HG02678 (cell line): Measurements from ENCODE around the gene BCOR.

Source experiments
- ATAC-seq: cut with Tn5 transposase; IDR thresholded peaks from one replicate; pipeline ENCODE4 v1.9.1; 2021; ENCODE audit warnings: mild to moderate bottlenecking, moderate library complexity; ENCODE audit not compliant: unreplicated experiment

BCOR gene

GRCh38 chrX:40097504-40098263 lies at the start of gene BCOR:
Gene BCOR, minus strand, starts transcription at chrX:40097958. Its CDS starts 20,029 bp downstream, at chrX:40077929.
- peak; percentile 19 for ATAC-seq

- no peak for ATAC-seq
Measured at GRCh38 chrX:40147126-40147952, 49.6 kb upstream of the BCOR start.

- ATAC-seq = no peak
Measured at GRCh38 chrX:40146262-40147125, 48.7 kb upstream of the BCOR start.

- ATAC-seq = no peak
Measured at GRCh38 chrX:40145923-40146261, 48.1 kb upstream of the BCOR start.

- no peak for ATAC-seq
Measured at GRCh38 chrX:40145001-40145922, 47.5 kb upstream of the BCOR start.

GRCh38 chrX:40144576-40144975 lies 46.8 kb upstream of the BCOR start:
- no peak for ATAC-seq

GRCh38 chrX:40143987-40144386 lies 46.2 kb upstream of the BCOR start:
- no peak for ATAC-seq

- no peak for ATAC-seq
Measured at GRCh38 chrX:40143001-40143400, 45.2 kb upstream of the BCOR start.

- ATAC-seq = no peak
Measured at GRCh38 chrX:40142417-40142816, 44.7 kb upstream of the BCOR start.

GRCh38 chrX:40140706-40141499 lies 43.1 kb upstream of the BCOR start:
- no peak for ATAC-seq

- no peak for ATAC-seq
Measured at GRCh38 chrX:40132751-40133150, 35.0 kb upstream of the BCOR start.

GRCh38 chrX:40131654-40132337 lies 34.0 kb upstream of the BCOR start:
- no peak for ATAC-seq

GRCh38 chrX:40130207-40130606 lies 32.4 kb upstream of the BCOR start:
- no peak for ATAC-seq

- no peak for ATAC-seq
Measured at GRCh38 chrX:40127052-40127451, 29.3 kb upstream of the BCOR start.

GRCh38 chrX:40122487-40122886 lies 24.7 kb upstream of the BCOR start:
- ATAC-seq = no peak

GRCh38 chrX:40121618-40122017 lies 23.9 kb upstream of the BCOR start:
- ATAC-seq = no peak

GRCh38 chrX:40120838-40121580 lies 23.3 kb upstream of the BCOR start:
- ATAC-seq = no peak

- no peak for ATAC-seq
Measured at GRCh38 chrX:40117715-40118285, 20.0 kb upstream of the BCOR start.
